Embryonic facial prominence (tissue), 1 donor: ENCODE measurements around the gene ATP2A3.

Experiments used
- DNase-seq: peaks from one replicate; pipeline ENCODE4 v3.0.0-alpha.2; 2016; ENCODE audit errors: extremely low spot score

ATP2A3 gene

DNA sequence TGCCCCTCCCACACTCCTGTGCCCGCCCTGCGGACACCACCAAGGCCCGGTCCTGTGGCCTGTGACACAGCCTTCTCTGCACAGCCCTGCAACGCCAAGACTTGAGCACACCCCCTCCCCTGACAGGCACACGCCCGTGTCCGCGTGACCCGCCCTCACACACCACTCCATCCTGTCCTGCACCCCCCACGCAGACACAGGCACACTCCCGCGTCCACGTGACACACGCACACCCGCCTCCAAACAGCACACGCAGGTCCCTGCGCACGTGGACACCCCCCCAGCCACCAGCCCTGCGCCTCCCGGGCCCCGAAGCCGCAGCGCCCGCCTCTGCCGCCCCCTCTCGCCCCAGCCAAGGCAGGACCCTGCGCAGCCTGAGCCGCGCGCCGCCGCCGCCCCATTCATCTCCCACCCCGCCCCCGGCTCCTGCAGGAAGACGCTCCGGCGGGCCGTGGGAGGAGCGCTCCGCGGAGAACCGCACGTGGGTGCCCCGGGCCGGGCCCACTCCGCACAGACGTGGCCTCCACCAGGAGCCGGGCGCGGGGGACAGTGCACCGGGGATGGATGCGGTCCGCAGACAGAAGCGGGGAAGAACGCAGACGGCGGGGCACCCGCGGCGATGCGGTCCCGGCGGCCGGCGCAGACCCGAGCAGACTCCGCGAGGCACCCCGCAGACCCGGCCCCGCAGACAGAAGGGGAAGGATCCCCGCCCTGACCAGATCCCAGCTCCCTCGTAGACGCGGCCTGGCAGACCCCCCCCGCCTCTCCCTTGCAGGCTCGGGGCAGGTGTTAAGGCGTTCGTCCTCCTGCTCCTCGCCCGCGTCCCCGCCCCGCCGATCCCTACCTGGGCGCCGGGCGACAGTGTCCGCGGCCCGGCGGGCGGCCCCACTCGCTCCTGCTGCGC is 71.9 kb downstream of the ATP2A3 start:
- DNase-seq: no peak

DNA sequence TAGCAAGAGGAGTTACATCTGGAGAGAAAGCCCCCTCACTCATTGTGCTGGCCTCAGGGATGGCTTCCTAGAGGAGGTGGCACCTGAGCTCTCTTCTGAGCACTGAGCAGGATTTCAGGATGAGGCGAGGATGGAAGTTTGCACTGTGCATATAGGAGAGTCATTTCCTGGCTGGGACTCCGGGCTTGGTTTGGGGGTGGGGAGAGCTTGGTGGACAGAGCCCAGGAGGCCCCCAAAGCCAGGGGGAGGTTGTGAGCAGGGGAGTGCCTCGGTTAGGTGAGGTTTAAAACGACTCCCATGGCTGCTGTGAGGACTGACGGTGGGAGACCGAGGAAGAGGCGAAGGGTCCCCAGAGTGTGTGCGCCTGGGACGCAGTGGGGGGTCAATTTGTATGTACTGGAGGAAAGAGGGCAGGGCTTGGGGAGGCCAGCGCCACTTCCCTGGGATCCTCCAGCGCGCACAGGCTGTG is 72.6 kb downstream of the ATP2A3 start:
- DNase-seq: no peak

DNA sequence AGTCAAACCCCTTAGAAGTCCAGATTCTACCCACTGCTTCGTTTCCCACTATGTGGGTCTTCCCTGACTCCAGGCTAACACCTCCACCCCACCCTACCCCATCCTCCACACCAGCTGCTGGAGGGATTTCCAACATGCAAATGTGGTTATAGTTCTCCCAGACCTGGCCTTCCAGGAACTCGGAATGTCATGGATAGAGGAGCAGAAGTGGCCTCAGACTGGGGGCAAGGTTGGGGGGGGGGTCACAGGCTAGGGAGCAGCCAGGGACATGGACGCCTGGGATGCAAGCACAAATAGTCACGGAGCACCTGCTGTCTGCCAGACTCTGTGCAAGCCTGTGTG is 73.4 kb downstream of the ATP2A3 start:
- DNase-seq: no peak

- DNase-seq: no peak
Measured at GRCh38 chr17:3890082-3890877, 74.0 kb downstream of the ATP2A3 start.

GRCh38 chr17:3889325-3890012 is 74.8 kb downstream of the ATP2A3 start:
- DNase-seq: no peak

DNA sequence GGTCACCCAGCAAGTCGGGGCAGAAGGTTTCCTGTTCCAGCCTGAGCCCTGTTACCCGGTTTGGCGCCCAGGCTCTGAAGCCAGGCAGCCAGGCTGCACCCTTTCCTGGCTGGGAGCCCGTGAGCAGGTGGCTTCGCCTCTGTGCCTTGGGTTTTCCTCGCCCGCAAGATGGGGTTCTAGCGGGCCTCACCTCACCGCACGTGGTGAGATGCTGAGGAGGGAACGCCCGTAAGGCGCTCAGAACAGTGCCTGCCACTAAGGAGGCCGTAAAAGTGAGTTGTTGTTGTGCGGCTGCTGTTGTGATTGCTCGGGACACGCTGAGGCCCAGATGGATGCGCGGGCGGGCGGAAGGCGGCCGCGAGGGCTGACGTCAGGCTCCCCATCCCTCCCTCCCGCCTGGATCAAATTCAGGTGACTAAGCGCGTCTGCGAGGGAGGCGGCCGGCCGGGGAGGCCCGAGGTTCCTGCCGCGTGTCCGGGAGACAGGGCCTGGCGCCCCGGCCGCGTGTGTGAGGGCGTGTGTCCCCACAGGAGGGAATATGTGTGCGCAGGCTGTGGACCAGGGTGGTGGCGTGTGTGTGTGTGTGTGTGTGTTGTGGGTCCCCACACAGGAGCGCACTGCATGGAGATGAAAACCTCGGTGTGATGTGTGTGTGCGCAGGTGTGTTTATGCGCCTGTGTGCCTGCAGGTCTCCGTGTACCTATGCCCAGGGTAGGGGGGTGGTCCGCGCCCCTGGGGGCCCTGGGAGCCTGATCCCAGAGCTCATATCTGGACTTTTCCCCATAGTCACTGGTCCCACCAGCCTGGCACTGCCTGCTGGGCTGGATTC is 75.7 kb downstream of the ATP2A3 start:
- peak; percentile 29 for DNase-seq

GRCh38 chr17:3887804-3888203 is 76.4 kb downstream of the ATP2A3 start:
- no peak for DNase-seq

DNA sequence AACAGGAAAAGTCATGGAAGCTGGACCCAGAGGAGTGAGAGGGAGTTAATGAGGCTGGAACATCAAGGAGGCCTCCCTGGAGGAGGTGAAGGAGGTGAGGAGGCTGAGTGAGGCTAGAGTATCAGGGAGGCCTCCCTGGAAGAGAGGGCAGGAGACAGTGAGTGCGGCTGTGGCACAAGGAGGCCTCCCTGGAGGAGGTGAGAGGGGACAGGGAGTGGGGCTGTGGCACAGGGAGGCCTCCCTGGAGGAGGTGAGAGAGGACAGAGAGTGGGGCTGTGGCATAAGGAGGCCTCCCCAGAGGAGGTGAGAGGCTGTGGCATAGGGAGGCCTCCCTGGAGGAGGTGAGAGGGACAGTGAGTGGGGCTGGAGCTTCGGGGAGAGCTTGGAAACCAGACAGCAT is 76.8 kb downstream of the ATP2A3 start:
- DNase-seq: no peak

- no peak for DNase-seq
Measured at GRCh38 chr17:3886776-3887175, 77.5 kb downstream of the ATP2A3 start.

DNA sequence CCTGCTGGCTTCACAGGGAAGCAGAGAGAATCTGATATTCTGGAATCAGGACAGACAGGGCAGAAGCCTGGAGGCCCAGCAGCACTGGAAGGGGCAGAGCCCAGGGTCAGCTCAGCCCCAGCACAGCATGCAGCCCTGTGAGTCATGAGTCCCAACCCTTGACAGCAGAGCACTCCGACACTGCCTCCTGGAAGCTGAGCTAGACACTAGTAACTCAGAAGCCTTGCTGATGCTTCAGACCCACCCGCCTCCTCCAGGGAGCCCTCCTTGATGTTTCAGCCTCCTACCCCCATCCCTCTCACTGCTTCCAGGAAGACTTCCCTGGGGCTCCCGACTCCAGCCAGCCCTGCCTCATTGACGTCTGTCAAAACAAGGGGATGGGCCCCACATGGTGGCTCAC is 78.3 kb downstream of the ATP2A3 start:
- no peak for DNase-seq

GRCh38 chr17:3885271-3885670 is 79.0 kb downstream of the ATP2A3 start:
- no peak for DNase-seq

DNA sequence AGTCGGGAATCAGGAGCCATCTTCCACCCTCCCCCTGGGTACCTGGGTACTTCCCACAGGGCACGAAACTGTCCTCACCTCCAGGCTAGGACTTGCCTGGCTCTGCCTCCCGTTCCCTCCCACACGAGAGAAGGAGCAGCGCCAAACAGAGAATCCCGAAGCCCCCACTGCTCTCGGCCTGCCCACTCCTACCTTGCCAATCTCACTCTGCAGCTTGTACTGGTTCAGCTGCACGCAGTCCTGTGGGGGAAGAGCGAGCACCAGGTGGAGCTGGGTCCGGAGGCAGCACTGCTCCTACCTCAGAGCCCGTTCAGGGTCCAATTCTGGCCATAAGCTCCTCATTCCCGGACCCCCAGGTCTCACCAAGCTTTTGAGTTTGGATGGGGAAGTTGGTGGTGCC is 80.0 kb downstream of the ATP2A3 start:
- no peak for DNase-seq

DNA sequence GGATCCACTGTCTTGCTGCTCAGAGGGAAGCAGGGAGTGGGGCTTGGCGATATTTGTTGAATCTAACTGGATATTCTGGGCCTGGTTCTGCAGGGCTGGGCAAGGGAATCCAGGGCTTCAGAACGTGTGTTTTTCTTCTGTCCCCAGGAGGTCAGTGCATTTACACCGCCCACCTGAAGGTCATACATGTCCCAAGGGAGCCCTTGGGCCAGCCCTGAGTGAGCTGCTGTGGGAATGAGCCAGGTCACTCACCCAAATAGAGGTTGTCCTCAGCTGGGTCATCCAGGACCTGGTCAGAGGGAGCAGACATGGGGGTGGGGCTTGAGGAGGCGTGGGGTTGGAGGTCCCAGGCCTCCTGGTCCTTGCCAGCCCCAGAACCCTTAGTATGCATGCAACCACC is 82.0 kb downstream of the ATP2A3 start:
- no peak for DNase-seq

- no peak for DNase-seq
Measured at GRCh38 chr17:3880983-3881382, 83.3 kb downstream of the ATP2A3 start.

GRCh38 chr17:3879591-3880417 is 84.4 kb downstream of the ATP2A3 start:
- no peak for DNase-seq

DNA sequence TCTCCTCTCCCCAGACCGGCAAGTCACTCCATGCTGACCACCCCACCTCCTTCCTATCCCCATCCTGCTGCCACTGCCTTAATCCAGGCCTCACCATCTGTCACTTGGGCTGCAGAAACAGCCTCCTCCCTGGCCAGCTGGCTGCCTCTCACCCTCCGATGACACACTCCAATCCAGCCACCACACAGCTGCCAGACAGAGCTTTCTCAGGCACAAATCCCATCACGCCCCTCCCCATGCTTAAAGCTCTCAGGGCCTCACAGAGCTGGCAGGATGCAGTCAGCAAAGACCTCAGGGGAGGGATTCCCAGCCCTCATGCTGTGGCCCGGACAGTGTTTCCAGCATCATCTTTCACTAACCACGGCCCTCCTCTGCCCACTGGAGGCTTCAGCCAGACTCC is 85.1 kb downstream of the ATP2A3 start:
- DNase-seq: no peak

DNA sequence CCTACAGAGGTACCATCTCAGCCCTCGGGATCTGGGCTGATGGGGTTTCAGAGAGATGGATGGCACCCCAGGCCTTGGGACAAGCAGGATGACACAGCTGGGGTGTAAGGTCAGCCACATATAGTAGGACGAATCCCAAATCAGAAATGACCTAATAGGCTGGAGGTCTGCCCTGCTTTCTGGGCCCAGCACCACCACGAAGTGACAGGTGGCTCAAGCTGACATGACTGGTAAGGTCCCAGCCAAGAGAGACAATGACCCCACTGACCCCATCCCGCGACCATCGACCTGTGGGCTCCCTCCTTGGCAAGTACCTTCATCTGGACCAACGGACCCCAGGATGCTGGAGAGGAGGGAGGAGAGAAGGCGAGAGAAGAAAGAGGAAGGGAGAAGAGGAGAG is 87.0 kb downstream of the ATP2A3 start:
- no peak for DNase-seq

DNA sequence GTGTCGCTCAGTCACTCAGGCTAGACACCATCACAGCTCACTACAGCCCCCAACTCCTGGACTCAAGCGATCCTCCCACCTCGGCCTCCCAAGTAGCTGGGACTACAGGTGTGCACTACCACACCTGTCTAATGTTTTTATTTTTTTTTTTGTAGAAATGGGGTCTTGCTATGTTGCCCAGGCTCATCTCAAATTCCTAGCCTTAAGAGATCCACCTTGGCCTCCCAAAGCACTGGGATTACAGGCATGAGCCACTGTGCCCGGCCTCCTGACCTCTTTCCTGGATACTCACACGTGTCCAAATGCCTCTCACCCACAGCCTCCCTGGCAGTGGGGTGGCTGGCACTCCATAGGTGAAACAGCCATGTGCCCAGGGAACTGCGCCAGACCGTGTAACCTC is 88.9 kb downstream of the ATP2A3 start:
- no peak for DNase-seq
